HG03520 (cell line): Measurements from ENCODE around the gene USP32.

Experiments used
- ATAC-seq: cut with Tn5 transposase; IDR thresholded peaks from one replicate; pipeline ENCODE4 v1.9.1; 2021; ENCODE audit warnings: mild to moderate bottlenecking, moderate library complexity; ENCODE audit not compliant: unreplicated experiment

USP32 gene

DNA sequence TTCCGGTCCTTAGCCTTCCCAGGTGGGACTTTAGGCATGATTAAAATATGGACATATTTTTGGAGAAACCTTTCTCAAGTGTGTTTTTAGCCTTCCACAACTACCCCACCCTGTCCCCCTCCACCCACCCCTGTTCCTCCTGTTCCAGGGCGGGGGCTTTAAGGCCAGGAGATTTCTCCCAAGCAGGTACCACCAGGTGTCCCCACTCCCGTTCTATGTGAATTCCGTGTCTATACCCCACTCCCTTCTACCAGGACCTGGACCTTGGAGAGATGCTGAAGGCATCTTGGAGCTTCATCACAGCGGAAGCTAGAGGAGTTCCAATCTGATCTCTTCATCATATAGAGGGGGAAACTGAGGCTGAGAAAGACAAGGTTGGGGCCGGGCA is 232.5 kb downstream of the USP32 start:
- ATAC-seq, result no peak

DNA sequence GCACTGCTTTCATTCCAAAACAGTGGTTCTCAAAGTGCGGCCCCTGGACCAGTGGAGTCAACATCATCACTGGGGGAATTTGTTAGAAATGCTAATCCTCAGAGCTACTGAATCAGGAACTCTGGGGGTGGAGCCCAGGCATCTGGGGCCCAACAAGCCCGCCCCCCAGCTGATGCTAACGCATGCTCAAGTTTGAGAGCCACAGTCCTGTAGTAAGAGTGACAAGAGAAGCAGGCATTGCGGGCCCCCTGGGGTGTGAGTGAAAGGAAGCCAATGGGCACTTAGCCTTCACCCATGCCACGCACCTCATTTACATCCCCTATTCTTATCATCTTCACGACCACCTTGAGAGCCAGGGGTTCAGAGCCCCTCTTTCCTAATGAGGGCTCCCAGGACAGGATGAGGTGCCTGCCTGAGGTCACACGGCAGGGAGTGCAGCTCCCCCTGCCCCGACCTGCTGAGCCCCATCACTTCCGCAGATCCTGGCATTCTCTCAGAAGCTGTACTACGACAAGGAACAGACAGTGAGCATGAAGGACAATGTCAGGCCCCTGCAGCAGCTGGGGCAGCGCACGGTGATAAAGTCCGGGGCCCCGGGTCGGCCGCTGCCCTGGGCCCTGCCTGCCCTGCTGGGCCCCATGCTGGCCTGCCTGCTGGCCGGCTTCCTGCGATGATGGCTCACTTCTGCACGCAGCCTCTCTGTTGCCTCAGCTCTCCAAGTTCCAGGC is 233.0 kb downstream of the USP32 start:
- ATAC-seq, result no peak

GRCh38 chr17:60157487-60158040 is 234.4 kb downstream of the USP32 start:
- no peak for ATAC-seq

DNA sequence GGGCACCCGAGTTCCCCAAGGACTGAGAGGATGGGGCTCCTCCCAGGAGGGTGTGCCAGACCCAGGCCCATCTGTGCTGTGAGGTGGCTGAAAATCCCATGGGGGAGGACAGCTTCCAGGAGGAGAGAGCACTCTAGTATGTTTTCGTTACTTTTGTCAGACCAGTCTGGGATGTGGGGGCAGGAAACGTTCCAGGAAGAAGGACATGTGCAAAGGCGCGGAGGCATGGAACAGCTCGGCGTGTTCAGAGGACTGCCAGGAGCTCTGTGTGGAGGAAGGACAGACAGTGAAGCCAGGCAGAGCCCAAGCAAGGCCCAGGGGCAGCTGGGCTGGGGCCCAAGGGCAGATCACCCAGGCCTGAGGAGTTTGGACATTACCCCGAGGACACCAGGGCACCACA is 235.2 kb downstream of the USP32 start:
- no peak for ATAC-seq

GRCh38 chr17:60155815-60156214 is 236.1 kb downstream of the USP32 start:
- no peak for ATAC-seq

- ATAC-seq, result no peak
These were observed 236.5 kb downstream of the USP32 start for GRCh38 chr17:60155427-60155814.

DNA sequence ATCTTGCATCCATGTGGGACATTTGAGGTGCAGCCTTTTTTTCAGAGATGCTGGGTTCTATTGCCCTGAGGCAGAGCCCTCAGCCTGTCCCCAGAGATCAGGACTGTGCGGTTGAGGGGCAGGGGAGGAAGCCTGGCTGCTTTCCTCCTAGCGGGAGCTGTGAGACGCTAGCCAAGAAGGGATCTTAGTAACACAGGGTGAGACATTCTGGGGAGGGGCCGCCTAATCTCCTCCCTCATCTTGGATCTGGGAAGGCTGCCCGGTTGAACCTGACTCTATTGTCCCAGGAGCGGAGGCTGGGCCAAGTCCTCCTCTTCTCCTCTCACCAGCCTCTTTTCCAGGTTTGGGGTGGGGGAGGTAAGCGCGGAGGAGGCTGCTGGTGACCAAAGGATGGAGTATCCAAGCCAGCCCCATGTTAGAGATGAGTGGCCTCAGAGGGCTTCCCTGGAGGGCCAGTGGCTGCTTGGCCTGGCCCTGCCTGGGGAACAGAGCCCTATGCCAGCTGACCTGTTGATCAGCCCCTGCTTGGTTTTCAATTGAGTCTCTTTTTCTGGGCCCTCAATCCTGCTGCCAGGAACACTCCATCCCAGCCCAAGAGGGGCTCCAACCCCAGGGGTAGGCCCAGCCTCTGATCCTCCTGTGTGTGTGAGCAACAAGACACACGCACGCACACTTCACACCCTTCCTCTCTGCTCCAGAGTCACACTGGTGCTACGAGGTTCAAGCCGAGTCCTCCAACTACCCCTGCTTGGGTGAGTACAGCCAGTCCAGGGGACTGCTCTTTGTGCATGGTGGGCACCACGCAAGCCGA is 237.1 kb downstream of the USP32 start:
- no peak for ATAC-seq

GRCh38 chr17:60153606-60154390 is 238.1 kb downstream of the USP32 start:
- ATAC-seq, result no peak

DNA sequence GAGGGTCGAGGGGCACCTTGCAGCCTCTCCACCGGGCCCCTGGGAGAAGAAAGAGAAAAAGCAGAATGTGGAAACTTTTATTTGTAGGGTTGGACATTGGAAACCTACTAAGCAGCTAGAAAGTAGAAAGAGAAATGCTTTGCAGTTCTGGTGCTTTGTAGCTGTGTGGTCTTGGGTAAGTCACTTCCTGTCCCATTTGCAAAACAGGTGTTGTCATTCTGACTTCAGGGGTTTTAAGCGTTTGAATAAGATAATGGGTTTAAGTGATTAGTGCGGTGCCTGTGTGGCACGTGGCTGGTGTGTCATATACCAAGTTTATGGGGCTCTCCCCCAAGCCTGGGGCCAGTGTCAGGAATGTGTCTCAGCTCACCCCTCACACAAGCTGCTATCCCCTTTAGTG is 240.6 kb downstream of the USP32 start:
- no peak for ATAC-seq

- no peak for ATAC-seq
These were observed 242.0 kb downstream of the USP32 start, which contains the start of gene CA4 for GRCh38 chr17:60149691-60150582. CA4 (plus strand) TSS chr17:60149973; CDS start chr17:60150035, 62 bp downstream.

- ATAC-seq, result no peak
These were observed 243.6 kb downstream of the USP32 start for GRCh38 chr17:60148373-60148772.

DNA sequence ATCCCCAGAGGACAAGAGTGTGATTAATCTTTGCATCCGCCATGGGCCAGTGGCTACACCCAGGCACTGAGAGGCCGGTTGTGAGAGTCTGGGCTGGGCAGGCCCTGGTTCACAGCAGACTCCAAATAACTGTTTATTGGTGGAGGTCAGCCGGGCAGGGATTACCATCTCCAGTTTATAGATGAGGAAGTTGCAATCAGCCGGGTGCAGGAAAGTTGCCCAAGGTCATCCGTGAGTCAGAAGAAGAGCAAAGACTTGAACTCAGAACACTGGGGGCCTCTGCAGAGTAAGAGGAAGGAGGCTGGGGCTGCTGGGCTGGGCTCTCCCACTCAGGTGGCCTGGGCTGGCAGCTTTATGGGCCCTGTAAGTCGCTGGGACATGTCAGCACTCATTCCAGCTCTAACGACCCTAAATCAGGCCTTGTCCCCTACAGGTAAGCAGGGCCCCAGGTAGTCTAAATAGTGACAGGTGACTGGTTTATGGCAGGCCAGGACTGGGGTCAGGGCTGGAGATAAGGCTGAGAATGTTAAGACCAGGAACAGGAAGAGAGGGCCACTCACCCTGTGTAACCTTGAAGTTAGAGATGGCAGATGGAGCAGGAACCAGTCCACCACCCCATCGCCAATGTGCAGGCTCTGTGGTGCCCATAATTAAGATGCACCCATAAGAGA is 244.2 kb downstream of the USP32 start:
- no peak for ATAC-seq

- no peak for ATAC-seq
These were observed 245.7 kb downstream of the USP32 start for GRCh38 chr17:60146206-60146605.

GRCh38 chr17:60145006-60145935 is 246.7 kb downstream of the USP32 start:
- ATAC-seq, result no peak

DNA sequence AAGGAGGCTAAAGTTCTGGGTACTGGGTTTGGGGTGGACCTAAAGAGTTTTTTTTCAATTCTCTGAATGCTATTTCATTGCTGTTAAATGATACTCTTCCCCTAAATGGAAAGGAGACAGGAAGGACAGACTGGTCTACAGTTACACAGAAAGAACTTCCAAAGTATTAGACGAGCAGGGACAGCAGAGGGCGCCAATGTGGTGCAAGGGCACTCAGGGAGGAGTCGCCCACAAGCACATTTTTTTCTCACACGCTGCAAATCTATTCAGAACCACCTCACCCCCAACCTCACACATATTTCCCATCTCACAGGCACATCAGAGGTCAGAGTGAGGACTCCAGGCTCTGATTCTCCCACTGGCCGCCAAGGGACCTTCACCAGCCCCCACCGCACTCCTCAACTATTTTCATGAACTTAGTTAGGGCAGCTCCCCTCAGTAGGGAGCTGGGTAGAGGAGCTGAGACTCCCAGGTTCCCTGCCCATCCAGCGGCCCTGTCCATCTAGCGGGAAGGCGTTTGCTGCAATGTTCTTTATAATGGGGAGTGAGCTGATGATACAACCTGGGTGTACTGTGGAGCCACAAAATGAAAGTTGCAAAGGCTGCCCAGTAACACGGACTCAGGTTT is 248.9 kb downstream of the USP32 start:
- no peak for ATAC-seq

- no peak for ATAC-seq
These were observed 250.6 kb downstream of the USP32 start for GRCh38 chr17:60141111-60142018.
